Cardiac ventricle fibroblast (primary cell): ENCODE results near the gene TENT4A. TPM values are rescaled to one million over a fixed set of nuclear protein-coding genes. Genes with fewer than 3 reads are reported as not detected.

ENCODE experiments used
- total RNA-seq: library from RNA; depleted of rRNA; stranded (reverse); fragments of >200 nt; gene quantifications from 2 replicates; pipeline ENCODE4 v1.2.3, GENCODE V29; 2015

The TENT4A gene
- total RNA-seq = 10.3 and 17.0 TPM in 2 replicates

GRCh38 chr5:6713274-6714225 lies at the start of gene TENT4A:
Gene TENT4A (plus strand): TSS chr5:6713432. CDS start chr5:6713984, 552 bp downstream.

Other genes with a start within 250 kb of the TENT4A start
- gene NSUN2, start 80.4 kb upstream of the TENT4A start, total RNA-seq = 21.8 and 23.2 TPM in 2 replicates
- 20.7 and 23.4 TPM in 2 replicates for gene SRD5A1, start 80.0 kb upstream of the TENT4A start, total RNA-seq